Type B pancreatic cell (in vitro differentiated cells): Measurements from ENCODE around the gene SYNGR3. TPM values are rescaled to one million over a fixed set of nuclear protein-coding genes. Genes with fewer than 3 reads are reported as not detected.
A peak's percentile ranks its signal among the peaks of the same experiment; 100 is the strongest.

Source experiments
- DNase-seq: peaks from one replicate; pipeline ENCODE4 v3.0.0; 2021; ENCODE audit warnings: mixed read lengths; ENCODE audit not compliant: unreplicated experiment; ENCODE audit errors: extremely low spot score
- H3K27ac Mint-ChIP-seq: 2 replicates; pipeline ENCODE4 v1.8.0; 2021; ENCODE audit warnings: mild to moderate bottlenecking, mixed read lengths
- H3K27me3 Mint-ChIP-seq: 2 replicates; pipeline ENCODE4 v1.8.0; 2021; ENCODE audit warnings: mixed read lengths
- H3K36me3 Mint-ChIP-seq: 2 replicates; pipeline ENCODE4 v1.8.0; 2021; ENCODE audit warnings: mixed read lengths
- H3K4me1 Mint-ChIP-seq: one replicate; pipeline ENCODE4 v1.8.0; 2021; ENCODE audit warnings: mixed read lengths; ENCODE audit not compliant: unreplicated experiment
- H3K4me3 Mint-ChIP-seq: 2 replicates; pipeline ENCODE4 v1.8.0; 2021; ENCODE audit warnings: mild to moderate bottlenecking, mixed read lengths
- H3K9me3 Mint-ChIP-seq: 2 replicates; pipeline ENCODE4 v1.8.0; 2021; ENCODE audit warnings: mixed read lengths
- total RNA-seq: library from RNA; stranded (reverse); gene quantifications from 2 replicates; pipeline ENCODE4 v1.2.1, GENCODE V29; 2021; ENCODE audit warnings: low replicate concordance
- TF ChIP-seq, protein P1 (sequence below): fragments of 200-600 bp; sonication (generic); conservative IDR thresholded peaks from 2 replicates; pipeline ENCODE4 v1.5.0; 2021; ENCODE audit warnings: antibody characterized with exemption, mild to moderate bottlenecking

SYNGR3 gene
- total RNA-seq, 1 donor from 2014 or later: 2.4 TPM

GRCh38 chr16:1982991-1983543 is 6.7 kb upstream of the SYNGR3 start:
- peaks cover 44% of the 10 kb centered on the region for H3K27me3 Mint-ChIP-seq
- no peaks in the 10 kb centered on the region for H3K9me3 Mint-ChIP-seq
- TF ChIP-seq, protein P1, sequence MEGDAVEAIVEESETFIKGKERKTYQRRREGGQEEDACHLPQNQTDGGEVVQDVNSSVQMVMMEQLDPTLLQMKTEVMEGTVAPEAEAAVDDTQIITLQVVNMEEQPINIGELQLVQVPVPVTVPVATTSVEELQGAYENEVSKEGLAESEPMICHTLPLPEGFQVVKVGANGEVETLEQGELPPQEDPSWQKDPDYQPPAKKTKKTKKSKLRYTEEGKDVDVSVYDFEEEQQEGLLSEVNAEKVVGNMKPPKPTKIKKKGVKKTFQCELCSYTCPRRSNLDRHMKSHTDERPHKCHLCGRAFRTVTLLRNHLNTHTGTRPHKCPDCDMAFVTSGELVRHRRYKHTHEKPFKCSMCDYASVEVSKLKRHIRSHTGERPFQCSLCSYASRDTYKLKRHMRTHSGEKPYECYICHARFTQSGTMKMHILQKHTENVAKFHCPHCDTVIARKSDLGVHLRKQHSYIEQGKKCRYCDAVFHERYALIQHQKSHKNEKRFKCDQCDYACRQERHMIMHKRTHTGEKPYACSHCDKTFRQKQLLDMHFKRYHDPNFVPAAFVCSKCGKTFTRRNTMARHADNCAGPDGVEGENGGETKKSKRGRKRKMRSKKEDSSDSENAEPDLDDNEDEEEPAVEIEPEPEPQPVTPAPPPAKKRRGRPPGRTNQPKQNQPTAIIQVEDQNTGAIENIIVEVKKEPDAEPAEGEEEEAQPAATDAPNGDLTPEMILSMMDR: no peak
- H3K36me3 Mint-ChIP-seq: no peaks in the 10 kb centered on the region
- peak overlapping the region; percentile 83 for H3K4me3 Mint-ChIP-seq
- peak overlapping the region; percentile 56 for H3K27ac Mint-ChIP-seq
- H3K4me1 Mint-ChIP-seq: peaks cover 11% of the 10 kb centered on the region
- no peak for DNase-seq

- no peaks in the 10 kb centered on the region for H3K9me3 Mint-ChIP-seq
Measured at GRCh38 chr16:1983544-1984346, 6.0 kb upstream of the SYNGR3 start, which contains the start of gene GFER. Gene GFER, plus strand, starts transcription at chr16:1984193. Its CDS starts 26 bp downstream, at chr16:1984219.

DNA sequence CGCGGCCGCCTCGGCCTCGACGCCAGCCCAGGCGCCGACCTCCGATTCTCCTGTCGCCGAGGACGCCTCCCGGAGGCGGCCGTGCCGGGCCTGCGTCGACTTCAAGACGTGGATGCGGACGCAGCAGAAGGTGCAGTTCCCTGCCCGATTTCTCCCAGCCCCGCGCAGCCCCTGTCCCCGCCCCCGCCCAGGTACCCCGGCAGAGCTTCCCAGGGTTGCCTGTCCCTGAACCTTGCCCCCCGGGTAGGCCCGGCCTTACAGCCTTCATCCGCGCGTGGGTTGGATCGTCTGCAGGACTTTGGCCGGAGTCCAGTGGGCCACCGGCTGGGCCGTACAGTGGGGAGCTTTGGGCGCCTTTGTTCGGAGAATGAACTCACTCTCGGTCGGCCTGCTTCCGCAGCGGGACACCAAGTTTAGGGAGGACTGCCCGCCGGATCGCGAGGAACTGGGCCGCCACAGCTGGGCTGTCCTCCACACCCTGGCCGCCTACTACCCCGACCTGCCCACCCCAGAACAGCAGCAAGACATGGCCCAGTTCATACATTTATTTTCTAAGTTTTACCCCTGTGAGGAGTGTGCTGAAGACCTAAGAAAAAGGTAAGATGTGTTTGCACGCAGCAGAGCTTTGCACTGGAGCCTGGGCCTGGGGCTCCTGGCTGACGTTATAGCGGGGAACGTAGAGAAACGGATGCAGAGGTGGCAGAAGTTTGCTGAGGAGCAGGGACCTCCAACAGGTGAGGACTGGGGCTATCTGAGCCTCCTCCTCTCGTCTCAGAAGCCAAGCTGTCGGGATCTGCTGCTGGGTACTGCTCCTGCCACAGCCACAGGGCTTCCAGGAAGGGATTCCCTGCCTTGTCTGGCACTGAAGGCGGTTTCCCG is 5.2 kb upstream of the SYNGR3 start:
- H3K27ac Mint-ChIP-seq: peak overlapping the region; percentile 62
- no peak for DNase-seq
- no peaks in the 10 kb centered on the region for H3K9me3 Mint-ChIP-seq
- TF ChIP-seq, protein P1: no peak
- H3K36me3 Mint-ChIP-seq: peaks cover 4% of the 10 kb centered on the region
- H3K4me1 Mint-ChIP-seq: peaks cover 11% of the 10 kb centered on the region
- peak overlapping the region; percentile 89 for H3K4me3 Mint-ChIP-seq
- H3K27me3 Mint-ChIP-seq: peaks cover 54% of the 10 kb centered on the region

More at GRCh38 chr16:1983544-1984346, 6.0 kb upstream of the SYNGR3 start, which contains the start of gene GFER:
- Mint-ChIP-seq H3K4me1 (peaks cover 11% of the 10 kb centered on the region), H3K27ac (peak within 1 kb of the TSS; percentile 62), H3K36me3 (peaks cover 3% of the 10 kb centered on the region), H3K27me3 (peaks cover 49% of the 10 kb centered on the region), H3K4me3 (peak within 1 kb of the TSS; percentile 89)
- TF ChIP-seq, protein P1: peak; percentile 50
- DNase-seq: peak; percentile 97

DNA sequence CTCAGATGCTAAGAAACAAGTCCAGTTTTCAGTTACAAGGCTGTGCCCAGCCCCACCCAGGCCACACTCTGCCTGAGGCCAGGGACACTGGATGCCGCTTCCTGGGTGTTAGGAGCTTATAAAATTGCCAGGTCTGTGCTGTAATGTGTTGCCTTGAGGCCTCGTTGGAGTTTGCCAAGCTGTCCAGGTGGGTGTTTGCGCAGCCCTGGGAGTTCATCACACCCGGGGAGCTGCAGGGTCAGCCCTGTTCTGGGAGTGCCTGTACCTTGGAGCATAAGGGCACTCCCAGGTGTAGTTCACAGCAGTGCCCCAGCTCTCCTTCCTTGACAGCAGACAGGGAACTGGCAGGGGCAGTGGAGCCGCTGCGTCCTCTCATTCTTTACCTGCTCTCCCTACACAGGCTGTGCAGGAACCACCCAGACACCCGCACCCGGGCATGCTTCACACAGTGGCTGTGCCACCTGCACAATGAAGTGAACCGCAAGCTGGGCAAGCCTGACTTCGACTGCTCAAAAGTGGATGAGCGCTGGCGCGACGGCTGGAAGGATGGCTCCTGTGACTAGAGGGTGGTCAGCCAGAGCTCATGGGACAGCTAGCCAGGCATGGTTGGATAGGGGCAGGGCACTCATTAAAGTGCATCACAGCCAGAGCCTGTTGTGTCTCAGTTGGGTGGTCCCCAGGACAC is 4.2 kb upstream of the SYNGR3 start:
- Mint-ChIP-seq H3K4me1 (peaks cover 11% of the 10 kb centered on the region), H3K4me3 (peak overlapping the region; percentile 89), H3K27me3 (peaks cover 43% of the 10 kb centered on the region), H3K27ac (peak overlapping the region; percentile 62), H3K9me3 (no peaks in the 10 kb centered on the region), H3K36me3 (peaks cover 4% of the 10 kb centered on the region)
- TF ChIP-seq, protein P1: no peak
- no peak for DNase-seq

- TF ChIP-seq, protein P1: no peak
- DNase-seq: no peak
- Mint-ChIP-seq H3K36me3 (peaks cover 4% of the 10 kb centered on the region), H3K27me3 (peaks cover 37% of the 10 kb centered on the region), H3K27ac (no peak overlapping the region), H3K9me3 (no peaks in the 10 kb centered on the region), H3K4me3 (no peak overlapping the region), H3K4me1 (peaks cover 11% of the 10 kb centered on the region)
Measured at GRCh38 chr16:1987198-1987597, 2.6 kb upstream of the SYNGR3 start.
